IMR-90 (cell line): Measurements from ENCODE around the gene ANKRD9. TPM values are rescaled to one million over a fixed set of nuclear protein-coding genes. Genes with fewer than 3 reads are reported as not detected.

Experiments used
- ATAC-seq: fragments of 200-7000 bp; cut with Tn5 transposase; 2 replicates; pipeline ENCODE4 v1.9.1; 2020; ENCODE audit warnings: low read depth, mild to moderate bottlenecking, moderate library complexity
- BruUV-seq: library from RNA; stranded (reverse); fragments of 400-500 nt; replicated peaks from 2 replicates; lab custom pipeline; 2021; lab: Mats Ljungman, UMichigan
- CTCF ChIA-PET: fragments of 300-600 bp; formaldehyde crosslinking; extraction: SDS; loops from one replicate; lab custom pipeline; 2021; ENCODE audit warnings: antibody characterized with exemption; lab: Yijun Ruan, JAX
- POLR2A ChIA-PET: fragments of 300-600 bp; sonication (Branson Sonifier 250); formaldehyde crosslinking; loops from one replicate; lab custom pipeline; 2022; ENCODE audit warnings: antibody characterized with exemption; ENCODE audit not compliant: unreplicated experiment; lab: Charles Lee
- DNase-seq: peaks from one replicate; pipeline ENCODE4 v3.0.0; 2013
- H2AFZ ChIP-seq: replicated peaks from 2 replicates; pipeline ENCODE3; 2013; ENCODE audit warnings: low read length, mild to moderate bottlenecking; ENCODE audit not compliant: poor library complexity
- H2AK5ac ChIP-seq: 2 replicates; pipeline ENCODE4 v1.6.1; 2013; ENCODE audit warnings: low read depth, low read length, inconsistent platforms
- H2AK9ac ChIP-seq: replicated peaks from 2 replicates; pipeline ENCODE3; 2013; ENCODE audit warnings: mild to moderate bottlenecking, low read depth, low read length, moderate library complexity; ENCODE audit not compliant: poor library complexity
- H2BK120ac ChIP-seq: 2 replicates; pipeline ENCODE4 v1.6.1; 2013; ENCODE audit warnings: low read depth, low read length, inconsistent platforms
- H2BK15ac ChIP-seq: 3 replicates; pipeline ENCODE4 v1.6.1; 2013; ENCODE audit warnings: low read depth, low read length, inconsistent platforms
- H2BK20ac ChIP-seq: 2 replicates; pipeline ENCODE4 v1.6.1; 2013; ENCODE audit warnings: low read depth, mild to moderate bottlenecking, inconsistent platforms, low read length, moderate library complexity
- H2BK5ac ChIP-seq: 2 replicates; pipeline ENCODE4 v1.6.1; 2013; ENCODE audit warnings: mild to moderate bottlenecking, low read depth, low read length, inconsistent platforms; ENCODE audit not compliant: poor library complexity, severe bottlenecking
- H3K14ac ChIP-seq: replicated peaks from 2 replicates; pipeline ENCODE4 v1.6.1; 2013; ENCODE audit warnings: low read depth, low read length, inconsistent platforms
- H3K18ac ChIP-seq: 2 replicates; pipeline ENCODE4 v1.6.1; 2013; ENCODE audit warnings: low read depth, low read length, control low read depth
- H3K23ac ChIP-seq: 2 replicates; pipeline ENCODE4 v1.6.1; 2013; ENCODE audit warnings: low read depth, low read length, inconsistent platforms
- H3K27ac ChIP-seq: 2 replicates; pipeline ENCODE4 v1.5.1; 2013; ENCODE audit warnings: mild to moderate bottlenecking, control low read depth, low read length; ENCODE audit not compliant: insufficient read depth
- H3K27me3 ChIP-seq: 2 replicates; pipeline ENCODE4 v1.6.1; 2013; ENCODE audit warnings: low read length; ENCODE audit not compliant: control insufficient read depth, insufficient read depth
- H3K36me3 ChIP-seq: 2 replicates; pipeline ENCODE4 v1.6.1; 2013; ENCODE audit warnings: low read length, mixed read lengths; ENCODE audit not compliant: control insufficient read depth, insufficient read depth
- H3K4ac ChIP-seq: 2 replicates; pipeline ENCODE4 v1.6.1; 2013; ENCODE audit warnings: low read depth, low read length, inconsistent platforms
- H3K4me1 ChIP-seq: 2 replicates; pipeline ENCODE4 v1.6.1; 2013; ENCODE audit warnings: low read length, mixed read lengths; ENCODE audit not compliant: control insufficient read depth, insufficient read depth
- H3K4me2 ChIP-seq: 2 replicates; pipeline ENCODE4 v1.6.1; 2013; ENCODE audit warnings: low read depth, mild to moderate bottlenecking, control low read depth, low read length, moderate library complexity
- H3K4me3 ChIP-seq: 2 replicates; pipeline ENCODE4 v1.5.1; 2013; ENCODE audit warnings: low read depth, mild to moderate bottlenecking, control low read depth, low read length, moderate library complexity; ENCODE audit not compliant: insufficient read depth
- H3K56ac ChIP-seq: 2 replicates; pipeline ENCODE4 v1.6.1; 2013; ENCODE audit warnings: low read length, inconsistent platforms; ENCODE audit not compliant: insufficient read depth; ENCODE audit errors: extremely low read depth
- H3K79me1 ChIP-seq, 2 experiments: 2 replicates each; pipeline ENCODE4 v1.6.1; 2013; ENCODE audit warnings: low read length in 2 of 2, inconsistent platforms in 1 of 2, low read depth in 1 of 2
- H3K9ac ChIP-seq: 2 replicates; pipeline ENCODE4 v1.6.1; 2013; ENCODE audit warnings: low read depth, low read length, control low read depth
- H3K9me1 ChIP-seq: 2 replicates; pipeline ENCODE4 v1.6.1; 2013; ENCODE audit warnings: low read length, inconsistent platforms; ENCODE audit not compliant: insufficient read depth
- H3K9me3 ChIP-seq: 2 replicates; pipeline ENCODE4 v1.6.1; 2013; ENCODE audit warnings: low read length; ENCODE audit not compliant: control insufficient read depth, insufficient read depth
- H4K20me1 ChIP-seq: 2 replicates; pipeline ENCODE4 v1.6.1; 2013; ENCODE audit warnings: low read length, inconsistent platforms; ENCODE audit not compliant: insufficient read depth
- H4K5ac ChIP-seq: 2 replicates; pipeline ENCODE4 v1.6.1; 2013; ENCODE audit warnings: mild to moderate bottlenecking, low read depth, low read length, control low read depth
- H4K8ac ChIP-seq, 2 experiments: 2 replicates each; pipeline ENCODE4 v1.6.1; 2013; ENCODE audit warnings: low read depth in 2 of 2, low read length in 2 of 2, control low read depth in 1 of 2, inconsistent platforms in 1 of 2
- H4K91ac ChIP-seq: 2 replicates; pipeline ENCODE4 v1.6.1; 2013; ENCODE audit warnings: low read depth, low read length, inconsistent platforms; ENCODE audit not compliant: insufficient read depth
- BHLHE40 ChIP-seq: fragments of 150-350 bp; IDR thresholded peaks from 2 replicates; pipeline ENCODE4 v1.6.1; 2016; ENCODE audit warnings: mild to moderate bottlenecking, low read depth, low read length
- CHD1 ChIP-seq: IDR thresholded peaks from 2 replicates; pipeline ENCODE4 v1.6.1; 2012; ENCODE audit warnings: low read depth, low read length, improper control_type of control experiment
- CTCF ChIP-seq: conservative IDR thresholded peaks from 2 replicates; pipeline ENCODE4 v1.5.1; 2012; ENCODE audit warnings: mild to moderate bottlenecking, low read depth, low read length, improper control_type of control experiment
- FOS ChIP-seq: fragments of 150-350 bp; IDR thresholded peaks from 2 replicates; pipeline ENCODE4 v1.6.1; 2016; ENCODE audit warnings: low read depth, low read length
- MXI1 ChIP-seq: IDR thresholded peaks from 2 replicates; pipeline ENCODE4 v1.6.1; 2012; ENCODE audit warnings: low read depth, mild to moderate bottlenecking, low read length, moderate library complexity, borderline replicate concordance
- NFE2L2 ChIP-seq: fragments of 150-350 bp; IDR thresholded peaks from 2 replicates; pipeline ENCODE4 v1.6.1; 2016; ENCODE audit warnings: low read depth, mild to moderate bottlenecking, low read length
- POLR2A ChIP-seq: IDR thresholded peaks from 2 replicates; pipeline ENCODE4 v1.6.1; 2012; ENCODE audit warnings: mild to moderate bottlenecking, low read depth, low read length
- RAD21 ChIP-seq: IDR thresholded peaks from 2 replicates; pipeline ENCODE4 v1.6.1; 2012; ENCODE audit warnings: low read length, improper control_type of control experiment
- SMC3 ChIP-seq: fragments of 150-350 bp; IDR thresholded peaks from 2 replicates; pipeline ENCODE4 v1.6.1; 2016; ENCODE audit warnings: low read depth, mild to moderate bottlenecking, antibody characterized with exemption, low read length, moderate library complexity
- USF2 ChIP-seq: fragments of 150-350 bp; IDR thresholded peaks from 2 replicates; pipeline ENCODE4 v1.6.1; 2017; ENCODE audit warnings: mild to moderate bottlenecking, antibody characterized with exemption, low read length, low read depth
- WGBS, 2 experiments: methylation state at CpG; one replicate each; pipeline versions ENCODE4 v1.1.5 to v1.1.7; 2013; ENCODE audit warnings: missing lambda C conversion rate in 2 of 2; ENCODE audit not compliant: insufficient read length in 1 of 2; ENCODE audit errors: extremely low coverage in 2 of 2; 5-methylcytosine and 5-hydroxymethylcytosine counted together
- dilution Hi-C: fragments of 300-500 bp; cut with HindIII; formaldehyde crosslinking; loops from one replicate; pipeline ENCODE4 v1.14.3; 2018; ENCODE audit warnings: low sequenced_read_pairs; ENCODE audit not compliant: unreplicated experiment
- in situ Hi-C: fragments of 300-500 bp; cut with MboI; formaldehyde crosslinking; loops from 3 replicates; pipeline ENCODE4 v1.14.3; 2019; ENCODE audit warnings: low sequenced_read_pairs, inconsistent platforms, mixed read lengths
- intact Hi-C: fragments of 100-400 bp; cut with micrococcal nuclease; formaldehyde crosslinking; loops from 2 replicates; pipeline ENCODE4 v1.10.0; 2022
- polyA plus RNA-seq, 3 experiments: library from polyadenylated mRNA; depleted of rRNA; stranded (reverse); fragments of >200 nt; gene quantifications; 2 replicates each; pipeline ENCODE4 v1.2.3, GENCODE V29; 2012; ENCODE audit warnings: low replicate concordance in 1 of 3
- total RNA-seq: library from RNA; depleted of rRNA; stranded (reverse); fragments of >200 nt; gene quantifications from 2 replicates; pipeline ENCODE4 v1.2.3, GENCODE V29; 2012

ANKRD9 gene
- total and polyA plus RNA-seq, 2 of the 4 experiments (the other 2 are of a cell fraction): 3.9 to 15.7 TPM

GRCh38 chr14:102530828-102531478 lies 21.4 kb upstream of the ANKRD9 start:
- Histone ChIP-seq H2BK120ac (no peak overlapping the region), H3K9ac (no peak overlapping the region), H2AK9ac (no peak overlapping the region), H3K27ac (no peak overlapping the region), H4K5ac (no peak overlapping the region), H4K20me1 (no peaks in the 10 kb centered on the region), H3K4me2 (no peak overlapping the region), H3K9me3 (no peaks in the 10 kb centered on the region), H4K8ac (no peak overlapping the region), H3K14ac (no peak overlapping the region), H3K4me3 (no peak overlapping the region), H3K23ac (no peak overlapping the region), H3K56ac (no peak overlapping the region), H3K18ac (no peak overlapping the region), H4K91ac (no peak overlapping the region), H2BK20ac (no peak overlapping the region), H3K4ac (no peak overlapping the region), H3K9me1 (peaks cover under 1% of the 10 kb centered on the region; the same call in 1 of the 2 replicates), H3K36me3 (no peaks in the 10 kb centered on the region), H3K4me1 (no peaks in the 10 kb centered on the region), H2BK15ac (no peak overlapping the region), H2AK5ac (no peak overlapping the region), H3K27me3 (no peaks in the 10 kb centered on the region), H3K79me1 (no peaks in the 10 kb centered on the region), H2AFZ (no peak overlapping the region), H2BK5ac (no peak overlapping the region)
- no peak for DNase-seq
- TF ChIP-seq CTCF: no peak
- no peak for TF ChIP-seq MXI1
- no peak for TF ChIP-seq FOS
- TF ChIP-seq POLR2A: no peak
- no peak for TF ChIP-seq USF2
- TF ChIP-seq NFE2L2: no peak
- no peak for TF ChIP-seq CHD1
- TF ChIP-seq BHLHE40: no peak
- TF ChIP-seq RAD21: no peak
- TF ChIP-seq SMC3: no peak
- CTCF ChIA-PET: interaction anchor here (1.0 kb wide), 1 partner anchor 63 kb away, joined by 4 read pairs; no protein-coding TSS in a partner anchor
- 55% methylated on average over 7 of the region's 13 CpGs; no CpG with 5 or more reads in 1 of the 2 experiments for WGBS, 2 experiments
- intact Hi-C loops: no loop called here
- no TSS peak for BruUV-seq
- in situ Hi-C loops: no loop called here
- no peak for ATAC-seq
- dilution Hi-C loops: no loop called here
- POLR2A ChIA-PET: no interaction called here
